HepG2 (cell line): ENCODE results near the gene XPC. TPM values are rescaled to one million over a fixed set of nuclear protein-coding genes. Genes with fewer than 3 reads are reported as not detected.

Experiments used
- EEA1 ChIP-seq: sonication (generic); formaldehyde crosslinking; IDR thresholded peaks from 2 replicates; pipeline ENCODE4 v1.5.1; 2020; ENCODE audit warnings: mild to moderate bottlenecking, missing genetic modification reagents, borderline replicate concordance
- IRF2 ChIP-seq: IDR thresholded peaks from 2 replicates; pipeline ENCODE4 v1.6.1; 2018; ENCODE audit warnings: missing genetic modification reagents, missing compliant biosample characterization
- PTBP1 ChIP-seq: fragments of 200-400 bp; formaldehyde crosslinking; IDR thresholded peaks from 2 replicates; pipeline ENCODE4 v1.6.1; 2018; ENCODE audit warnings: low read length, low read depth; ENCODE audit not compliant: poor library complexity, severe bottlenecking
- SALL2 ChIP-seq: sonication (generic); formaldehyde crosslinking; IDR thresholded peaks from 2 replicates; pipeline ENCODE4 v1.8.1; 2023; ENCODE audit warnings: mild to moderate bottlenecking, missing genetic modification reagents, inconsistent platforms
- SMC3 ChIP-seq: IDR thresholded peaks from 2 replicates; pipeline ENCODE4 v1.6.1; 2011; ENCODE audit warnings: low read length, improper control_type of control experiment
- ZBTB20 ChIP-seq: sonication (generic); formaldehyde crosslinking; IDR thresholded peaks from 2 replicates; pipeline ENCODE4 v1.8.1; 2023; ENCODE audit warnings: missing genetic modification reagents, low read depth, mild to moderate bottlenecking, borderline replicate concordance
- ZBTB39 ChIP-seq: sonication (generic); formaldehyde crosslinking; IDR thresholded peaks from 2 replicates; pipeline ENCODE4 v1.5.0; 2020; ENCODE audit warnings: missing genetic modification reagents
- ZNF609 ChIP-seq: sonication (generic); formaldehyde crosslinking; IDR thresholded peaks from 2 replicates; pipeline ENCODE4 v1.4.0; 2020; ENCODE audit warnings: mild to moderate bottlenecking, missing genetic modification reagents, borderline replicate concordance
- ZNF891 ChIP-seq: sonication (generic); formaldehyde crosslinking; IDR thresholded peaks from 2 replicates; pipeline ENCODE4 v1.5.0; 2020; ENCODE audit warnings: mild to moderate bottlenecking, missing genetic modification reagents
- polyA plus RNA-seq, 8 experiments: library from polyadenylated mRNA; depleted of rRNA in 3 of 8; stranded (reverse) in 7 of 8; unstranded in 1 of 8; fragments of >200 nt; fragmentation: Illumina TruSeq in 4 of 8; extraction: Trizol in 4 of 8; gene quantifications; 2 replicates each; pipeline versions ENCODE4 v1.2.1 to v1.2.3, GENCODE V29; 2011 to 2016; ENCODE audit warnings: low read depth in 4 of 8, missing spikeins in 1 of 8, mixed read lengths in 1 of 8; ENCODE audit not compliant: insufficient read depth in 1 of 8
- total RNA-seq, 5 experiments: library from RNA; depleted of rRNA; stranded (reverse); fragments of >200 nt; fragmentation: Illumina TruSeq; extraction: Trizol; gene quantifications; 2 replicates each; pipeline ENCODE4 v1.2.3, GENCODE V29; 2016; ENCODE audit warnings: low read depth in 1 of 5
- TF ChIP-seq, protein P1 (sequence below): sonication (generic); formaldehyde crosslinking; IDR thresholded peaks from 2 replicates; pipeline ENCODE4 v1.4.0; 2020; ENCODE audit warnings: mild to moderate bottlenecking, missing genetic modification reagents

The XPC gene
- total and polyA plus RNA-seq, 2 of the 13 experiments (the other 11 are each of a cell fraction or from before 2014, with no cell fraction given): 9.4 to 24.1 TPM

DNA sequence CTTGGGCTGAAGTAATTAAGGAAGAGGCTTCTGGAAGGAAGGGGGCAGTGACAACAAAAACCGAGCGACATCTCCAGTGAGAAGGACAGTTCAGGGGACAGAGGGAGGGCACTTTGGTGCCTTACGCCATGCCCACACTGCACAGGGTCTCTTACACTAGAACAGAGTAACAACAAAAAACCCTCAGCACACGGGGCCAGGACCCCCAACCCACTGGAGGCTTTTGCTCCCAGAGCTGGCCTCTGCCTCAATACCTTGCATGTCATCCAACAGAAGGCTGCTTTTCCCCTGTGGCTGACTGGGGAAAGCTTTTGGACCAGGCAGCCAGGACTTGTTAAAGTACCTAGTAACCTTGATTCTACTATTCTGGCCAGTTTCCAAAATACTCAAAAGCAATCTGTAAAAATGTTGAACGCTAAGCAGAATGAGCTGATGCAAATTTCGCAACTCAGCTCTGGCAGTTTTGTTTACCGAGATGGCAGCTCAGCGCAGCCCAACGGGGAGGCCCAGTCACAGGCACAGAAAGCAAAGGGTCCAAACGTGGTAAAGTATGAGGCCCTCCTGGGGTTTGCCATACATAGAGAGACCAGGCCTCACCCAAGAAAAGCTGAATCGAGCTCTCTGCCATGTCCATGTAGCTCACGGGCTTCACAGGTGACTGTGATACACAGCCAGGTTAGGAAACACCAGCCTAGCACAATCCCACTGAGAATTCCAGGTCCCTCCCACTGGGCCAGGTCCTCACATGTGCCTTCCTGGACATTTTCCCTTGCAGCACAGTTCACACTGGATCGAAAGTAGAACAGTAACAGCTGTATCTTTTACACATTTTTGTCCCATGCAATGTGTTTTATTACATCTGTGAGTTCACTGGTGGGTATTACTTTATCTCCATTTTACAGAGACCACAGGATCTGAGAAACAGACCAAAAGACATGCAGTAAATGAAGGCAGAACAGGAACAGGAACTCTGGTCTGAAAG is 59.7 kb downstream of the XPC start (continued):
- TF ChIP-seq, protein P1, sequence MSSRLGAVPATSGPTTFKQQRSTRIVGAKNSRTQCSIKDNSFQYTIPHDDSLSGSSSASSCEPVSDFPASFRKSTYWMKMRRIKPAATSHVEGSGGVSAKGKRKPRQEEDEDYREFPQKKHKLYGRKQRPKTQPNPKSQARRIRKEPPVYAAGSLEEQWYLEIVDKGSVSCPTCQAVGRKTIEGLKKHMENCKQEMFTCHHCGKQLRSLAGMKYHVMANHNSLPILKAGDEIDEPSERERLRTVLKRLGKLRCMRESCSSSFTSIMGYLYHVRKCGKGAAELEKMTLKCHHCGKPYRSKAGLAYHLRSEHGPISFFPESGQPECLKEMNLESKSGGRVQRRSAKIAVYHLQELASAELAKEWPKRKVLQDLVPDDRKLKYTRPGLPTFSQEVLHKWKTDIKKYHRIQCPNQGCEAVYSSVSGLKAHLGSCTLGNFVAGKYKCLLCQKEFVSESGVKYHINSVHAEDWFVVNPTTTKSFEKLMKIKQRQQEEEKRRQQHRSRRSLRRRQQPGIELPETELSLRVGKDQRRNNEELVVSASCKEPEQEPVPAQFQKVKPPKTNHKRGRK (CRISPR knock-in tag): no peak
- TF ChIP-seq ZNF891 (peak; percentile 76; the same call in 1 of the 2 replicates), ZBTB39 (CRISPR knock-in tag) (peak; percentile 93; the same call in 1 of the 2 replicates), EEA1 (no peak), SALL2 (CRISPR knock-in tag) (0 out of 2 replicates have a peak, but pooled peaks have one; percentile 50), PTBP1 (no peak), IRF2 (CRISPR knock-in tag) (peak; percentile 56; the same call in 1 of the 2 replicates), ZBTB20 (CRISPR knock-in tag) (peak; percentile 74; the same call in 1 of the 2 replicates), ZNF609 (CRISPR knock-in tag) (peak; percentile 61; the same call in 1 of the 2 replicates), SMC3 (peak; percentile 22; the same call in 1 of the 2 replicates)
